Astrocyte (in vitro differentiated cells and primary cell): ENCODE measurements around the gene SPATA16. TPM values are rescaled to one million over a fixed set of nuclear protein-coding genes. Genes with fewer than 3 reads are reported as not detected.

Experiments used
- DNase-seq: peaks from one replicate; pipeline ENCODE4 v3.0.0-alpha.2; 2010; ENCODE audit warnings: low read depth
- FAIRE-seq: peaks from 2 replicates; lab custom pipeline; 2011; peaks lifted over from hg19 to GRCh38; lab: Jason Lieb, UNC
- H2AFZ ChIP-seq: 2 replicates; pipeline ENCODE4 v1.6.0; 2012; ENCODE audit warnings: low read depth, low read length, inconsistent platforms
- H3K27ac ChIP-seq: 2 replicates; pipeline ENCODE4 v1.5.1; 2011; ENCODE audit warnings: low read depth, low read length, inconsistent platforms
- H3K27me3 ChIP-seq: 2 replicates; pipeline ENCODE4 v1.6.0; 2011; ENCODE audit warnings: low read length, inconsistent platforms; ENCODE audit not compliant: insufficient read depth
- H3K36me3 ChIP-seq: 2 replicates; pipeline ENCODE4 v1.5.1; 2011; ENCODE audit warnings: low read length, inconsistent platforms; ENCODE audit not compliant: insufficient read depth
- H3K4me1 ChIP-seq: 2 replicates; pipeline ENCODE4 v1.5.1; 2011; ENCODE audit warnings: low read length, inconsistent platforms; ENCODE audit not compliant: insufficient read depth
- H3K4me2 ChIP-seq: 2 replicates; pipeline ENCODE4 v1.6.0; 2012; ENCODE audit warnings: low read length, inconsistent platforms
- H3K4me3 ChIP-seq: 2 replicates; pipeline ENCODE4 v1.5.1; 2011; ENCODE audit warnings: low read depth, mild to moderate bottlenecking, low read length, inconsistent platforms; ENCODE audit not compliant: insufficient read depth
- H3K79me2 ChIP-seq: 2 replicates; pipeline ENCODE4 v1.6.0; 2012; ENCODE audit warnings: mild to moderate bottlenecking, low read length, inconsistent platforms; ENCODE audit not compliant: insufficient read depth
- H3K9ac ChIP-seq: 2 replicates; pipeline ENCODE4 v1.6.0; 2012; ENCODE audit warnings: mild to moderate bottlenecking, low read length, inconsistent platforms
- H3K9me3 ChIP-seq: 2 replicates; pipeline ENCODE4 v1.5.1; 2012; ENCODE audit warnings: low read depth, mild to moderate bottlenecking, low read length, inconsistent platforms; ENCODE audit not compliant: insufficient read depth
- H4K20me1 ChIP-seq: 2 replicates; pipeline ENCODE4 v1.6.0; 2012; ENCODE audit warnings: low read length, inconsistent platforms; ENCODE audit not compliant: insufficient read depth
- H3K27ac Mint-ChIP-seq: one replicate; pipeline ENCODE4 v1.8.0; 2021; ENCODE audit warnings: mild to moderate bottlenecking, mixed read lengths; ENCODE audit not compliant: unreplicated experiment
- H3K27me3 Mint-ChIP-seq: one replicate; pipeline ENCODE4 v1.8.0; 2021; ENCODE audit warnings: low read depth, mixed read lengths; ENCODE audit not compliant: unreplicated experiment
- H3K36me3 Mint-ChIP-seq: one replicate; pipeline ENCODE4 v1.8.0; 2021; ENCODE audit warnings: low read depth, mixed read lengths; ENCODE audit not compliant: unreplicated experiment
- H3K4me1 Mint-ChIP-seq: one replicate; pipeline ENCODE4 v1.8.0; 2021; ENCODE audit warnings: low read depth, mixed read lengths; ENCODE audit not compliant: unreplicated experiment
- H3K4me3 Mint-ChIP-seq: one replicate; pipeline ENCODE4 v1.8.0; 2021; ENCODE audit warnings: mild to moderate bottlenecking, moderate library complexity, mixed read lengths; ENCODE audit not compliant: unreplicated experiment
- H3K9me3 Mint-ChIP-seq: one replicate; pipeline ENCODE4 v1.8.0; 2021; ENCODE audit warnings: mild to moderate bottlenecking, mixed read lengths; ENCODE audit not compliant: unreplicated experiment
- CTCF ChIP-seq: IDR thresholded peaks from 2 replicates; pipeline ENCODE4 v1.5.1; 2011; ENCODE audit warnings: low read depth, mild to moderate bottlenecking, inconsistent platforms, low read length, moderate library complexity; ENCODE audit not compliant: insufficient read depth
- EZH2 ChIP-seq: IDR thresholded peaks from 2 replicates; pipeline ENCODE4 v1.6.1; 2012; ENCODE audit warnings: mild to moderate bottlenecking, low read length, inconsistent platforms; ENCODE audit not compliant: insufficient read depth
- total RNA-seq: library from RNA; stranded (reverse); gene quantifications from 2 replicates; pipeline ENCODE4 v1.2.1, GENCODE V29; 2021

SPATA16 gene
- total RNA-seq, 1 donor from 2014 or later, result not detected

- TF ChIP-seq EZH2 (no peak), CTCF (no peak)
- Histone ChIP-seq H2AFZ (no peak overlapping the region), H3K79me2 (no peaks in the 10 kb centered on the region), H3K4me2 (no peak overlapping the region), H3K27ac (no peak overlapping the region), H4K20me1 (no peaks in the 10 kb centered on the region), H3K9me3 (no peaks in the 10 kb centered on the region), H3K4me3 (no peak overlapping the region), H3K4me1 (peaks cover 12% of the 10 kb centered on the region), H3K36me3 (no peaks in the 10 kb centered on the region), H3K27me3 (no peaks in the 10 kb centered on the region), H3K9ac (no peak overlapping the region)
- H3K4me3 Mint-ChIP-seq, result no peak overlapping the region
- H3K27ac Mint-ChIP-seq, result no peak overlapping the region
- H3K4me1 Mint-ChIP-seq, result peaks cover 16% of the 10 kb centered on the region
- DNase-seq (no peak), FAIRE-seq (no peak)
- H3K36me3 Mint-ChIP-seq, result no peaks in the 10 kb centered on the region
- no peaks in the 10 kb centered on the region for H3K27me3 Mint-ChIP-seq
- H3K9me3 Mint-ChIP-seq, result peaks cover 2% of the 10 kb centered on the region
Observed at GRCh38 chr3:172844428-172844827, 296.6 kb downstream of the SPATA16 start.

GRCh38 chr3:172840913-172841312, 300.1 kb downstream of the SPATA16 start:
- Histone ChIP-seq H3K79me2 (no peaks in the 10 kb centered on the region), H3K27me3 (no peaks in the 10 kb centered on the region), H3K9ac (no peak overlapping the region), H3K9me3 (no peaks in the 10 kb centered on the region), H3K4me3 (no peak overlapping the region), H3K4me2 (no peak overlapping the region), H3K36me3 (no peaks in the 10 kb centered on the region), H2AFZ (no peak overlapping the region), H3K4me1 (no peaks in the 10 kb centered on the region), H4K20me1 (no peaks in the 10 kb centered on the region), H3K27ac (no peak overlapping the region)
- Mint-ChIP-seq H3K27me3 (peaks cover 2% of the 10 kb centered on the region), H3K4me3 (no peak overlapping the region), H3K4me1 (no peaks in the 10 kb centered on the region), H3K9me3 (peaks cover 2% of the 10 kb centered on the region), H3K36me3 (no peaks in the 10 kb centered on the region), H3K27ac (no peak overlapping the region)
- no peak for DNase-seq
- FAIRE-seq, result no peak
- TF ChIP-seq EZH2 (no peak), CTCF (no peak)

GRCh38 chr3:172840463-172840862, 300.6 kb downstream of the SPATA16 start:
- H3K9ac ChIP-seq, result no peak overlapping the region
- H3K4me2 ChIP-seq, result no peak overlapping the region
- H3K27ac ChIP-seq, result no peak overlapping the region
- no peaks in the 10 kb centered on the region for H3K27me3 ChIP-seq
- Mint-ChIP-seq H3K9me3 (peaks cover 2% of the 10 kb centered on the region), H3K27ac (no peak overlapping the region), H3K27me3 (peaks cover 2% of the 10 kb centered on the region), H3K36me3 (no peaks in the 10 kb centered on the region), H3K4me3 (no peak overlapping the region), H3K4me1 (no peaks in the 10 kb centered on the region)
- no peaks in the 10 kb centered on the region for H3K36me3 ChIP-seq
- no peak overlapping the region for H3K4me3 ChIP-seq
- DNase-seq, result no peak
- H2AFZ ChIP-seq, result no peak overlapping the region
- FAIRE-seq, result no peak
- no peaks in the 10 kb centered on the region for H4K20me1 ChIP-seq
- H3K4me1 ChIP-seq, result no peaks in the 10 kb centered on the region
- TF ChIP-seq EZH2 (no peak), CTCF (no peak)
- H3K9me3 ChIP-seq, result no peaks in the 10 kb centered on the region
- no peaks in the 10 kb centered on the region for H3K79me2 ChIP-seq
